Upper lobe of right lung (tissue), 1 donor: ENCODE data around the gene ACOT7. TPM values are rescaled to one million over a fixed set of nuclear protein-coding genes. Genes with fewer than 3 reads are reported as not detected.
A peak's percentile ranks its signal among the peaks of the same experiment; 100 is the strongest.

Source experiments
- ATAC-seq: fragments of 200-7000 bp; cut with Tn5 transposase; one replicate; pipeline ENCODE4 v1.9.1; 2020; ENCODE audit warnings: mild to moderate bottlenecking, moderate library complexity
- DNase-seq: peaks from one replicate; pipeline ENCODE4 v3.0.0-alpha.2; 2020
- H3K27ac ChIP-seq: fragments of 200-600 bp; one replicate; pipeline ENCODE4 v1.8.0; 2022
- H3K27me3 ChIP-seq: fragments of 200-600 bp; one replicate; pipeline ENCODE4 v1.8.0; 2022; ENCODE audit warnings: mild to moderate bottlenecking
- H3K36me3 ChIP-seq: fragments of 200-600 bp; one replicate; pipeline ENCODE4 v1.8.0; 2022
- H3K4me1 ChIP-seq: fragments of 200-600 bp; one replicate; pipeline ENCODE4 v1.8.0; 2022
- H3K4me3 ChIP-seq: fragments of 200-600 bp; one replicate; pipeline ENCODE4 v1.8.0; 2022; ENCODE audit warnings: mild to moderate bottlenecking
- H3K9me3 ChIP-seq: fragments of 200-600 bp; one replicate; pipeline ENCODE4 v1.8.0; 2022
- intact Hi-C: fragments of 100-400 bp; cut with DNase I; formaldehyde crosslinking; loops from one replicate; pipeline ENCODE4 v1.11.0; 2022
- total RNA-seq: library from RNA; stranded (reverse); fragmentation: NEBNext Ultra II Directional; extraction: Animal tissue kit (Norgen Biotek cat#: 25700); gene quantifications from one replicate; pipeline ENCODE4 v1.2.1, GENCODE V29; 2021
- TF ChIP-seq, protein P1 (sequence below): fragments of 200-600 bp; IDR thresholded peaks from one replicate; pipeline ENCODE4 v1.8.0; 2022; ENCODE audit warnings: antibody characterized with exemption
- donor health status: DM: no; HTN: yes; CAD: no; lungs with severe emphysema.

Gene ACOT7
- total RNA-seq, 1 donor from 2014 or later, result 22.8 TPM

DNA sequence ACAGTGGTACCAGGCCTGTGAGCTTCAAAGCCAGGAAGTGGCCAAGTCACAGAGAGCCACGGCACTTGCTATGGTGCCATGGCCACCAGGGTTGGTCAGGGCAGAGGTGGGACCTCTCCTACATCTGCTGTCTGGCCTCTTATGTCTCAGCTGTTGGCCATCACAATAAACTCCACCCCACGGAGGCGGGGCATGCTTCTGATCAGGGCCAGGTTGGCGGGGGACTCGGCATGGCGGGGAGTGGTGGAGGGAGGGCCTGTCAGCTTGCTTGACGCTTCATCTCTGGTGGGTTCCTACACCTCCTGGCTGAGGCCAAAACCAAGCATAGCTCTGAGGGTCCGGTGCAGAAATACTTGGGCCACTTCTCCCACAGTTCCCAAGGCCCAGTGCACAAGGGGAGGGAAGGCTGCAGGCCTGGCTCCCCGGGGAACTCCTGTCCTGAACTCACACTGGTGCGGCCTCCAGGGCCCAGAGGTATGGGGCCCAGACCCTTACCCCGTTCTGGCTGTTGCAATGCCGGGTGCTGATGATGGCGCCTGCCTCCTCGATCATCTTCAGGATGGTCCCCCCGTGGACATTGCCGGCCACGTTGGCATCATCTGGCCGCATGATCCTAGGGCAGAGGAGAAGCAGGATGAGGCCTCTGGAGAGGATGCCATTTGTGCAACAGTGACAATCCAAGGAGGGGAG lies 44.2 kb downstream of the ACOT7 start:
- Histone ChIP-seq H3K4me1 (peaks cover 22% of the 10 kb centered on the region), H3K27me3 (no peaks in the 10 kb centered on the region), H3K4me3 (no peak overlapping the region), H3K9me3 (no peaks in the 10 kb centered on the region), H3K27ac (peak overlapping the region; percentile 70), H3K36me3 (no peaks in the 10 kb centered on the region)
- ATAC-seq (no peak), DNase-seq (no peak)
- TF ChIP-seq, protein P1, sequence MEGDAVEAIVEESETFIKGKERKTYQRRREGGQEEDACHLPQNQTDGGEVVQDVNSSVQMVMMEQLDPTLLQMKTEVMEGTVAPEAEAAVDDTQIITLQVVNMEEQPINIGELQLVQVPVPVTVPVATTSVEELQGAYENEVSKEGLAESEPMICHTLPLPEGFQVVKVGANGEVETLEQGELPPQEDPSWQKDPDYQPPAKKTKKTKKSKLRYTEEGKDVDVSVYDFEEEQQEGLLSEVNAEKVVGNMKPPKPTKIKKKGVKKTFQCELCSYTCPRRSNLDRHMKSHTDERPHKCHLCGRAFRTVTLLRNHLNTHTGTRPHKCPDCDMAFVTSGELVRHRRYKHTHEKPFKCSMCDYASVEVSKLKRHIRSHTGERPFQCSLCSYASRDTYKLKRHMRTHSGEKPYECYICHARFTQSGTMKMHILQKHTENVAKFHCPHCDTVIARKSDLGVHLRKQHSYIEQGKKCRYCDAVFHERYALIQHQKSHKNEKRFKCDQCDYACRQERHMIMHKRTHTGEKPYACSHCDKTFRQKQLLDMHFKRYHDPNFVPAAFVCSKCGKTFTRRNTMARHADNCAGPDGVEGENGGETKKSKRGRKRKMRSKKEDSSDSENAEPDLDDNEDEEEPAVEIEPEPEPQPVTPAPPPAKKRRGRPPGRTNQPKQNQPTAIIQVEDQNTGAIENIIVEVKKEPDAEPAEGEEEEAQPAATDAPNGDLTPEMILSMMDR, result no peak
- intact Hi-C loops, result loop anchor here (10.0 kb wide), 1 partner anchor 105 kb away; the partner anchor contains the start of gene HES3

DNA sequence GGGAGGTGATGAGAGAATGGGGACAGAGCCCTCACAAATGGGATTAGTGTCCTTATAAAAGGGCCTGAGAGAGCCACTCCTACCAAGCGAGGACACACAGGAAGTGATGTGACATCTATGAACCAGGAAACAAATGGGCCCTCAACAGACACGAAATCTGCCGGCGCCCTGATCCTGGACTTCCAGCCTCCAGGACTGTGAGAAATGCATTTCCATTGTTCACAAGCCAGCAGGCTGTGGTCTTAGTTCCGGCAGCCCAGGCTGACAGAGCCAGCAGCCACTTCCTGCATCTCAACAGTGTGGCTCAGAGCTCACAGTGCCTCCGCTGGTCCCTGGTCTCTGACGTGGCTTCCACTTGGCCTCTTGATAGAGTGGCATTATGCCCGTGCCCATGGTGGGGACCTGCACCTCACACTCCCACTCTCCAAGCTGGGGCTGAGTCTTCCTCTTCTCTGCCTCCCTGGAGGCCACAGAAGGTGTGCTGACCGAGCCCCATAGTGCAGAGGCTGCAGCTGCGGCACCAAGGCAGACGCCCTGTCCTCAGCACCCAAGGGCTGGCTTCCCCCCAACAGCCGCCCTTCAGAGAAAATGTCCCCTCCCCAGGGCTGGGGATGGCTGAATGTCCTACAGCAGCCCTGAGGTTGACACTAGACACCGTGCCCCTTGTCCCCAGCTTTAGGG lies 44.9 kb downstream of the ACOT7 start:
- peaks cover 16% of the 10 kb centered on the region for H3K4me1 ChIP-seq
- DNase-seq (no peak), ATAC-seq (peak; percentile 34)
- H3K27me3 ChIP-seq, result no peaks in the 10 kb centered on the region
- no peak overlapping the region for H3K4me3 ChIP-seq
- peak overlapping the region; percentile 70 for H3K27ac ChIP-seq
- H3K9me3 ChIP-seq, result no peaks in the 10 kb centered on the region
- intact Hi-C loops, result loop anchor here (10.0 kb wide), 1 partner anchor 104 kb away; the partner anchor contains the start of gene HES3
- H3K36me3 ChIP-seq, result no peaks in the 10 kb centered on the region
- TF ChIP-seq, protein P1, result no peak

DNA sequence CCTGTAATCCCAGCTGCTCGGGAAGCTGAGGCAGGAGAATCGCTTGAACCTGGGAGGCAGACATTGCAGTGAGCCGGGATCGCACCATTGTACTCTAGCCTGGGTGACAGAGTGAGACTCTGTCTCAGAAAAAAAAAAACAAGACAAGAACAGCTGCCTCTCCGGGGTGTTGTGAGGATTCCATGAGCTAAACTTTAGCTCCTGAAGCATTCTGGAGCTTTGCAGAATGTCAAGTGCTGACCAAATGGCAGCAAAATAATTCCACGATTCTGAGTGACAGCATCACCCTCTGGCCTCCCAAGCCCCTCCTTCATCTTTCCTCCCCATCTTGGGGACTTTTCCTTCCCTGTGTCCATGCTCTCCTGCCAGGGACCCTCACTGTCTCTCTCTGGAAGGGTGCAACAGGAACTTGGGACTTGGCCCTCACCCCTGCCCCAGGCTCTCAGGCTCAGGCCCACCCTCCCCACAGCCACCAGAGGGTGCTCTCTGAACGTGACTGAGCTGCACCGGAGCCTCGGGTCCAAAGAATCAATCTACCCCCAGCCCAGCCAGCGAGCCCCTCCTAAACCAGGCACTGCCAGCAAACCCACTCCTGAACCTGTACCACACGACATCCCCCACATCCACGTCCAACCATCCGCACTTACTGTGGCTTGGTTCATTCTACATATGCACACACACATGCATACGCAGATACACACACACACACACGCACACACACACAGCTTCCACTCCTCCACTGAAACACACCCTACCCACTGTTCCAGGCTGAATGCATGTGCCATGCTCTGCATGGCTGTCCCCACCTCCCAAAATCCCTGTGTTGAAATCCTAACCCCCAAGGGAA lies 45.7 kb downstream of the ACOT7 start:
- ATAC-seq (peak; percentile 53), DNase-seq (no peak)
- TF ChIP-seq, protein P1, result peak; percentile 65
- intact Hi-C loops, result loop anchor here (10.0 kb wide), 1 partner anchor 103 kb away; the partner anchor contains the start of gene HES3
- Histone ChIP-seq H3K36me3 (no peaks in the 10 kb centered on the region), H3K27me3 (no peaks in the 10 kb centered on the region), H3K4me3 (no peak overlapping the region), H3K9me3 (no peaks in the 10 kb centered on the region), H3K4me1 (peaks cover 9% of the 10 kb centered on the region), H3K27ac (peak overlapping the region; percentile 70)

DNA sequence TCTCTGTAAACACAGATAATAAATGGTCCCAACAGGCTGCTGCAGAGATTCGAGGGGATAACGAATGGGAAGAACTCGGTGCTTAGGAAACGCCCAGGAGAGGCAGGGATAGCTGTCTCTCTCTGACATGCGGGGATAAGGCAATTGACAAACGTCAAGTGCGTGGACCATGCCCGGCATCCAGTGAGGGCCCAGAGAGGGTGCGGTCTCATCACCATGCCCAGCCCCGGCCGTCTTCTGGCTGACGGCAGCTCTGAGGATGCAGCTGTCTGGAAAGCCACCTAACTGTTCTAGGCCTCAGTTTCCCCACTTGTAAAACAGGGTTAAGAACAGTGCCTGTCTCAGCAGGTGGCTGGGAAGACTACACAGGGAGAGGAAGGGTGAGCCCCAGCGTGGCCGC lies 48.1 kb downstream of the ACOT7 start:
- Histone ChIP-seq H3K27me3 (no peaks in the 10 kb centered on the region), H3K27ac (no peak overlapping the region), H3K4me3 (no peak overlapping the region), H3K4me1 (peaks cover 5% of the 10 kb centered on the region), H3K36me3 (no peaks in the 10 kb centered on the region), H3K9me3 (no peaks in the 10 kb centered on the region)
- ATAC-seq, result no peak
- DNase-seq, result no peak
- intact Hi-C loops, result loop anchor here (10.0 kb wide), 1 partner anchor 101 kb away; the partner anchor contains the start of gene HES3
- TF ChIP-seq, protein P1, result no peak

DNA sequence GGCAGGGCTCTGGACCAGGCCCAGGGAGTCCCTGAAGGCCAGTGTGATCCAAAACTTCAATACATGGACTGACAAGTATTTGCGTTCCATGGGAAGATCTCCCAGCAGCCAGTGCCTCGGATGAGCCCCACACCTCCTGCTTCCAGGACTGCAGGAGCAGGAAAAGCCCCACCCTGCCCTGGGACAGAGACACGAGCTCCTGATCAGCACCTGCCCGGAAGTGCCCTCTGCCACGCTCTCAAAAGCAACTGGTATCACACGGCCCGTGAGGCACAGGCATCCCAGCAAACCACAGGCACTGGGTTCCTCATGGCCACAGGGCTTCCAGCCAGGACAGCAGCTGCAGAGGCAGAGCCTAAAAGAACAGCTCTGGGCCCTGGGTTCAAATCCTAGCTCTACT lies 48.6 kb downstream of the ACOT7 start:
- Histone ChIP-seq H3K27me3 (no peaks in the 10 kb centered on the region), H3K36me3 (no peaks in the 10 kb centered on the region), H3K4me1 (peaks cover 5% of the 10 kb centered on the region), H3K9me3 (no peaks in the 10 kb centered on the region), H3K27ac (no peak overlapping the region), H3K4me3 (no peak overlapping the region)
- TF ChIP-seq, protein P1, result no peak
- intact Hi-C loops, result loop anchor here (10.0 kb wide), 1 partner anchor 100 kb away; the partner anchor contains the start of gene HES3
- DNase-seq, result no peak
- ATAC-seq, result no peak
